ENCODE data around the gene OR52E6. TPM values are rescaled to one million over a fixed set of nuclear protein-coding genes. Genes with fewer than 3 reads are reported as not detected.

OR52E6 gene
- total and polyA plus RNA-seq, 4 donors = not detected

- no peaks in the 10 kb centered on the region for H3K4me1 ChIP-seq (ENCODE audit: control insufficient read depth in 5 of 5, insufficient read depth in 5 of 5, low read length in 5 of 5)
- ATAC-seq (ENCODE audit: insufficient read depth, low FRiP score) (no peak), DNase-seq (no peak)
- H3K27ac ChIP-seq (ENCODE audit: low read depth in 1 of 2, low read length in 1 of 2) = no peak overlapping the region
- H3K9ac ChIP-seq (ENCODE audit: insufficient read depth in 1 of 2, low read length in 2 of 2) = no peak overlapping the region
- H3K36me3 ChIP-seq (ENCODE audit: control insufficient read depth in 4 of 4, insufficient read depth in 4 of 4, low read length in 4 of 4) = no peaks in the 10 kb centered on the region
- no peaks in the 10 kb centered on the region for H3K27me3 ChIP-seq (ENCODE audit: control insufficient read depth in 3 of 3, insufficient read depth in 3 of 3, low read length in 2 of 3)
- WGBS, 2 donors = 88 to 93% methylated on average over 2 of the region's 2 CpGs
- TF ChIP-seq CTCF (IDR thresholded peaks at IDR 0.05; ENCODE audit: control extremely low read depth, extremely low read depth) = no peak
- no peak overlapping the region for H3K4me3 ChIP-seq
- H3K9me3 ChIP-seq (ENCODE audit: control insufficient read depth in 4 of 4, insufficient read depth in 3 of 4, low read length in 3 of 4) = peaks cover 0 to 5% (median 0%) of the 10 kb centered on the region in 4 donors
Measured at GRCh38 chr11:5865826-5866225, 24.1 kb upstream of the OR52E6 start.

GRCh38 chr11:5857590-5857989 is 15.9 kb upstream of the OR52E6 start, which contains the start of gene OR52E8:
Gene OR52E8 (minus strand): TSS chr11:5857690. CDS start chr11:5857690, 0 bp downstream.
- Histone ChIP-seq H3K4me1 (ENCODE audit: control insufficient read depth in 5 of 5, insufficient read depth in 5 of 5, low read length in 5 of 5) (no peaks in the 10 kb centered on the region), H3K27me3 (ENCODE audit: control insufficient read depth in 3 of 3, insufficient read depth in 3 of 3, low read length in 2 of 3) (no peaks in the 10 kb centered on the region), H3K4me3 (no peak within 1 kb of the TSS), H3K9me3 (ENCODE audit: control insufficient read depth in 4 of 4, insufficient read depth in 3 of 4, low read length in 3 of 4) (no peaks in the 10 kb centered on the region), H3K27ac (ENCODE audit: low read depth in 1 of 2, low read length in 1 of 2) (no peak within 1 kb of the TSS), H3K36me3 (ENCODE audit: control insufficient read depth in 4 of 4, insufficient read depth in 4 of 4, low read length in 4 of 4) (no peaks in the 10 kb centered on the region), H3K9ac (ENCODE audit: insufficient read depth in 1 of 2, low read length in 2 of 2) (no peak within 1 kb of the TSS)
- no peak for DNase-seq
- no peak for TF ChIP-seq CTCF (IDR thresholded peaks at IDR 0.05; ENCODE audit: control extremely low read depth, extremely low read depth)
- ATAC-seq (ENCODE audit: insufficient read depth, low FRiP score) = no peak
- 94 to 97% methylated on average over 3 of the region's 3 CpGs for WGBS, 2 donors

GRCh38 chr11:5851002-5851401 is 9.3 kb upstream of the OR52E6 start:
- H3K4me1 ChIP-seq (ENCODE audit: control insufficient read depth in 5 of 5, insufficient read depth in 5 of 5, low read length in 5 of 5) = no peaks in the 10 kb centered on the region
- no peaks in the 10 kb centered on the region for H3K27me3 ChIP-seq (ENCODE audit: control insufficient read depth in 3 of 3, insufficient read depth in 3 of 3, low read length in 2 of 3)
- H3K36me3 ChIP-seq (ENCODE audit: control insufficient read depth in 4 of 4, insufficient read depth in 4 of 4, low read length in 4 of 4) = no peaks in the 10 kb centered on the region
- no peaks in the 10 kb centered on the region for H3K9me3 ChIP-seq (ENCODE audit: control insufficient read depth in 4 of 4, insufficient read depth in 3 of 4, low read length in 3 of 4)
- ATAC-seq (ENCODE audit: insufficient read depth, low FRiP score) = no peak
- TF ChIP-seq CTCF (IDR thresholded peaks at IDR 0.05; ENCODE audit: control extremely low read depth, extremely low read depth) = no peak
- H3K4me3 ChIP-seq = no peak overlapping the region
- 90 to 98% methylated on average over 1 of the region's 1 CpG for WGBS, 2 donors
- H3K9ac ChIP-seq (ENCODE audit: insufficient read depth in 1 of 2, low read length in 2 of 2) = no peak overlapping the region
- no peak overlapping the region for H3K27ac ChIP-seq (ENCODE audit: low read depth in 1 of 2, low read length in 1 of 2)
- no peak for DNase-seq

- ATAC-seq (ENCODE audit: insufficient read depth, low FRiP score) (no peak), DNase-seq (no peak)
- Histone ChIP-seq H3K9me3 (ENCODE audit: control insufficient read depth in 4 of 4, insufficient read depth in 3 of 4, low read length in 3 of 4) (no peaks in the 10 kb centered on the region), H3K27me3 (ENCODE audit: control insufficient read depth in 3 of 3, insufficient read depth in 3 of 3, low read length in 2 of 3) (no peaks in the 10 kb centered on the region), H3K27ac (ENCODE audit: low read depth in 1 of 2, low read length in 1 of 2) (no peak overlapping the region), H3K4me1 (ENCODE audit: control insufficient read depth in 5 of 5, insufficient read depth in 5 of 5, low read length in 5 of 5) (no peaks in the 10 kb centered on the region), H3K4me3 (no peak overlapping the region), H3K36me3 (ENCODE audit: control insufficient read depth in 4 of 4, insufficient read depth in 4 of 4, low read length in 4 of 4) (no peaks in the 10 kb centered on the region), H3K9ac (ENCODE audit: insufficient read depth in 1 of 2, low read length in 2 of 2) (no peak overlapping the region)
- no peak for TF ChIP-seq CTCF (IDR thresholded peaks at IDR 0.05; ENCODE audit: control extremely low read depth, extremely low read depth)
Measured at GRCh38 chr11:5847711-5848110, 6.0 kb upstream of the OR52E6 start.

Measured in lung (tissue), 12 donors.